Femur (tissue), 1 donor: Measurements from ENCODE around the gene ZG16B.

Experiments used
- DNase-seq: peaks from one replicate; pipeline ENCODE4 v3.0.0-alpha.2; 2017

ZG16B gene

GRCh38 chr16:2829501-2830354, at the start of gene ZG16B:
ZG16B (plus strand) TSS chr16:2830303; CDS start chr16:2830442, 139 bp downstream.
- no peak for DNase-seq

GRCh38 chr16:2782583-2783351, 47.3 kb upstream of the ZG16B start:
- peak; percentile 13 for DNase-seq

- peak; percentile 5 for DNase-seq
Measured at GRCh38 chr16:2783581-2784357, 46.3 kb upstream of the ZG16B start.

GRCh38 chr16:2784358-2785100, 45.6 kb upstream of the ZG16B start:
- DNase-seq, result peak; percentile 14

GRCh38 chr16:2785101-2785991, 44.8 kb upstream of the ZG16B start:
- DNase-seq, result peak; percentile 19

- peak; percentile 11 for DNase-seq
Measured at GRCh38 chr16:2786061-2786825, 43.9 kb upstream of the ZG16B start.

GRCh38 chr16:2786826-2787151, 43.3 kb upstream of the ZG16B start:
- no peak for DNase-seq

GRCh38 chr16:2787406-2787805, 42.7 kb upstream of the ZG16B start, which contains the start of gene PRSS33:
PRSS33 (minus strand) TSS chr16:2787560; CDS start chr16:2786547, 1,013 bp downstream.
- DNase-seq, result peak; percentile 13

- peak; percentile 4 for DNase-seq
Measured at GRCh38 chr16:2787961-2788360, 42.1 kb upstream of the ZG16B start.

- DNase-seq, result no peak
Measured at GRCh38 chr16:2790631-2791030, 39.5 kb upstream of the ZG16B start.

- no peak for DNase-seq
Measured at GRCh38 chr16:2791174-2791573, 38.9 kb upstream of the ZG16B start.

GRCh38 chr16:2792940-2793339, 37.2 kb upstream of the ZG16B start:
- DNase-seq, result no peak

- DNase-seq, result no peak
Measured at GRCh38 chr16:2795395-2796143, 34.5 kb upstream of the ZG16B start.

- DNase-seq, result no peak
Measured at GRCh38 chr16:2798723-2799204, 31.3 kb upstream of the ZG16B start.

GRCh38 chr16:2799205-2799858, 30.8 kb upstream of the ZG16B start:
- no peak for DNase-seq

GRCh38 chr16:2799859-2800226, 30.3 kb upstream of the ZG16B start:
- no peak for DNase-seq

GRCh38 chr16:2803545-2804195, 26.4 kb upstream of the ZG16B start:
- no peak for DNase-seq

GRCh38 chr16:2804728-2805127, 25.4 kb upstream of the ZG16B start:
- no peak for DNase-seq

- no peak for DNase-seq
Measured at GRCh38 chr16:2806286-2806685, 23.8 kb upstream of the ZG16B start.
